Mesenteric fat pad (tissue), 1 donor: ENCODE results near the gene PXK. TPM values are rescaled to one million over a fixed set of nuclear protein-coding genes. Genes with fewer than 3 reads are reported as not detected.

Source experiments
- DNase-seq: peaks from one replicate; pipeline ENCODE4 v3.0.0-alpha.2; 2020; ENCODE audit warnings: low spot score
- total RNA-seq: library from RNA; stranded (reverse); fragmentation: NEBNext Ultra II Directional; extraction: Animal tissue kit (Norgen Biotek cat#: 25700); gene quantifications from one replicate; pipeline ENCODE4 v1.2.1, GENCODE V29; 2021
- donor health status: DM: yes; HTN: yes; CAD: no.

PXK gene
- total RNA-seq, 1 donor from 2014 or later: 32.2 TPM

GRCh38 chr3:58463181-58463941 is 130.7 kb downstream of the PXK start:
- DNase-seq: no peak

DNA sequence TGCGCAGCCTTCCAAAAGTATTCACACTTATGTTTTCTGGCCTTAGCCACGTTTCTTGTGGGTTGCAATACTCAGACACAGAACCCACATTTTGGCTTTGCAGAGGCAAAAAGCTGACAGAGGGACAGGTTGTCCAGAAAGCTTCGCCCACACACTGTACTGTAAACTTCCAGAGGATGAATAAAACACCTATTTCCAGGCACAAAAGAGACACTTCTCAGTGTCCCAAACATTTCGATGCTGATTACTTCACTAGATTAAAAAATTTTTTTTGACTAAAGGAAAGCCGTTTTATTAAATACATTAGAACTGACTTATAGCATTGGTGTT is 131.2 kb downstream of the PXK start:
- no peak for DNase-seq

GRCh38 chr3:58464866-58465265 is 132.2 kb downstream of the PXK start:
- no peak for DNase-seq

DNA sequence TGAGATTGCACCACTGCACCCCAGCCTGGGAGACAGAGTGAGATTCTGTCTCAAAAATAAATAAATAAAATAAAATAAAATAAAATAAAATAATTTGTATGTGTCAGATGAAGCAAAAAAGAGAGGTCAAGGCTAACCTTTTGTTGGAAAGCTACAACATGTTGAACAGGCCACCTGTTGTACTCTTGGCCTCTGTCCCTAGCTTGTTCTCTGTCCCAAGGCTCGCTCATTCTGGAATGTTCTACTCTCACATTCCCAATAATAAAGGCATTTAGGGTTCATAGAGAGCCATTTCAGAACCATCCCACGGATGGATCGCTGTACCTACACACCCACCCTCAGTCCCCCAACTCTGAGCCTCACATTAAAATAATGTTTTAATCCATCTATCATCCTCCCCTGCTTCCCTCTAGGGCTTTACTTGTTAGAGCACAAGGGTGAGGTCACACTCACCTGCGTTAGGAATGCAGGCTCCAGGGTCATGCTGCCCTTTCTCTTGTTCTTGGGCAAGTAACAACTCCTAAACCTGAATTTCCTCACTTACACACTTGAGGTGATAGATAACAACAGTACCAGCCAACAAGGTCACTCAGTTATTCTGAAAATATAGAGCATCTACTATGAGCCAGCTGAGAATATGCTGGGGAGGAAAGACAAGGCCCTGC is 134.3 kb downstream of the PXK start:
- DNase-seq: no peak

- no peak for DNase-seq
Observed at GRCh38 chr3:58469096-58469495, 136.4 kb downstream of the PXK start.

DNA sequence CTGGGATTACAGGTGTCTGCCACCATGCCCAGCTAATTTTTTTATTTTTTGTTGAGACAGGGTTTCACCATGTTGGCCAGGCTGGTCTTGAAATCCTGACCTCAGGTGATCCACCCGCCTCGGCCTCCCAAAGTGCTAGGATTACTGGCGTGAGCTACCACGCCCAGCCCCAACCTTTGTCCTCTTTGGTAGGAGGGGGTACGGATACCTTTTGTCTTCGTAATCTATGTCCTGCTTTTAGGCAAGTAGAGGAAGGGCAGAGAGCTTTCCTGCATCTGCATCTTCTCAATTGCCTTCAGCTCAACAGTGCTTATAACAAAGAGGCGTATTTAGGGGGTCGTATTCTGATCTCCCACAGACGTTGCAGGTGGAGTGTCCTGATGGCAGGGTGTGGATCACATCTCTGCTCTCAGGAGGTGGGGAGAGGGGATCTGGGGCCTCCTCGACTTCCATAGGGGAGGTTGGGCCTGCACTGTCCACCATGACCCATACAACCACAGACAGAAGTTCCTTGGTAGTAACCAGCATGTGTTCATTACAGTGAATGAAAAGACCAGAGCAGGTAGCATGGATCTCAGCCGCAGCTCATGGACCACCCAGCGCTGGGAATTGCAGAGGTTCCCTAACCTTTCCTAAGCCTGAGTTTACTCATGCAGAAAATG is 137.8 kb downstream of the PXK start:
- DNase-seq: no peak

- DNase-seq: no peak
Observed at GRCh38 chr3:58471025-58471887, 138.6 kb downstream of the PXK start.

DNA sequence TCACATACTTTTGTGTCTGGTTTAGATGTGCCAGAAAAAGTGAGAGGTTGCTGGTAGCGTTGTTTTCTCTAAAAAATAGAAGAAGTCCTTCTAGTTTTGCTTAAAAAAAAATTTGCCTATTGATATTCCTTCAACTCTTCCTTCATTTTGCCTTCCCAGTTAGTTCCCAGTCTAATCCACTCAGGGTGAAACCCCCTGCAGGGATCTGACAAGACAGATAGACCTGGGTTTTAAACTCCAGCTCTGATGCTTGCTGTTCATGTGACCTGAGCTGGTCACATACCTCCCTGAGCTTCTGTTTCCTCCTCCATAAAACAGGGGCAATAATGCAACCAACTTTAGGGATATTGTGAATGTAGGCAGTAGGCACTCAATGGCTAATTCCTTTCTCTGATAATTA is 140.6 kb downstream of the PXK start:
- DNase-seq: no peak

DNA sequence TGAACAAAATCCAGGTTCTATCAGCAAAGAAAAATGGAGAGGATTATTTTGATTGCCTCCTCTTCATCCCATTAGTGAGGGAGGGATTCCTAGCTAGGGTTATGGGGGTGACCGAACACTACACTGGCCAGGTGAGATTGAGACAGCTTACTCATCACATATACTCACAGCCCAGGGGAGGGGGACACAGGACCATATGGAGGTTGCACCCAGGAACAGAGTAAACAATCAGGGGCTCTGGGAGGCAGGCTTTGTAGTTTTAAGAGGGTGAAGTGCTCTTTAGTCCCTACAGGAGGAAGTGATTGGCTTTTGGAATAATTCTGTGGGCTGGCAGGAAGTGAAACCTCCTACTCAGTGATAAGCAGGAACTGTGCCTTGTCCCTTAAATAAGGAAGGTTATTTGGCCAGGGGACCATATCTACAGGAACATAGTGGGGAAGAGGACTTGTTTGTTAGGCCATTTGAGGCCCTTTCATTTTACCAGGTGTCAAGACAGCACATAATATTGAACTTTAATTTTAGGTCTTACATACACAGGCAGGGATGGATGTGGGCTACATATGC is 141.7 kb downstream of the PXK start:
- no peak for DNase-seq

DNA sequence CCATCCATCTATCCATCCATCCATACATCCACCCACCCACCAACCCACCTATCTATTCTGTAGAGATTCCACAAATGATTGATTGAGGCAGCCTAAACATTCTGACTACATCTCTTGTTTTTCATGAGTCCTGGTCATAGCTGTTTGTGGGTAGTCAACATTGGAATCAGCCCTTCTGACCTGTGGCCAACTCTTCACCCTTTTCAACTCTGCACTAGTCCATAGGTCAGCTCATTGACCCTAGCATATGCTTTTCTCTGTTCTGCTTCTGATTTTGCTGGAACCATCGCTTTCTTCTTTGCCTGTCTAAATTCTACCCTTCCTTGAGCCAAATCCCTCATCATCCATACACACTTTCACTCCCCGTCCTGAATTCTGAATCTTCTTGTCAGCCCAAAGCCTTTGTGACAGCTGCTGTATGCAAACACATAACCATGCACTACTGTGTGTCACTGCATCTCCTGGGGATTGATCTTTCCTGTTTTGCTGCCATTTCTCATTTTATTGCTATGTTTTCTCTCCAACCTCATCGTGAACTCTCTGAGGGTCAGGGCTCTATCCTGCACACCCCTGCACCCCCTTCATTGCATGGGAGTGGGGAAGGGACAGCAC is 142.4 kb downstream of the PXK start:
- DNase-seq: no peak

Other genes with a start within 250 kb of the PXK start
- gene DNASE1L3, start 121.9 kb upstream of the PXK start, total RNA-seq: 5.1 TPM
- gene ABHD6, start 95.1 kb upstream of the PXK start, total RNA-seq: 22.3 TPM
- gene RPP14, start 26.6 kb upstream of the PXK start, total RNA-seq: 16.1 TPM
- gene HTD2, start 26.4 kb upstream of the PXK start, total RNA-seq: 7.6 TPM
- 55.2 TPM for gene PDHB, start 100.9 kb downstream of the PXK start, total RNA-seq
- gene KCTD6, start 159.2 kb downstream of the PXK start, total RNA-seq: 8.0 TPM
- 18.8 TPM for gene ACOX2, start 204.3 kb downstream of the PXK start, total RNA-seq
- gene FAM107A, start 244.5 kb downstream of the PXK start, total RNA-seq: 39.2 TPM